IPS DF 4.7 (cell line): ENCODE results near the gene FBXW11.
"Not testable (repeated sequence)": the region's sequence is repeated elsewhere in the genome, so short reads cannot be mapped to it uniquely, and the experiment has no call there.

ENCODE experiments used
- DNase-seq: peaks from one replicate; pipeline ENCODE4 v3.0.0-alpha.2; 2013; ENCODE audit warnings: low spot score; ENCODE audit errors: extremely low read depth

The FBXW11 gene

GRCh38 chr5:172020110-172020786 is 13.8 kb upstream of the FBXW11 start:
- not testable (repeated sequence) for DNase-seq

GRCh38 chr5:172015346-172015745 is 8.9 kb upstream of the FBXW11 start:
- no peak for DNase-seq

- no peak for DNase-seq
These were observed 3.8 kb upstream of the FBXW11 start for GRCh38 chr5:172010278-172010677.

GRCh38 chr5:172009536-172010270 is 3.3 kb upstream of the FBXW11 start:
- DNase-seq: no peak

- peak; percentile 81 for DNase-seq
These were observed 2.3 kb upstream of the FBXW11 start for GRCh38 chr5:172008689-172009141.

- DNase-seq: no peak
These were observed 1.6 kb upstream of the FBXW11 start for GRCh38 chr5:172008111-172008455.

GRCh38 chr5:172007175-172008110 is 1.0 kb upstream of the FBXW11 start:
- DNase-seq: no peak

GRCh38 chr5:172005708-172006320 is 624 bp downstream of the FBXW11 start:
- no peak for DNase-seq

GRCh38 chr5:172004824-172005237 is 1.6 kb downstream of the FBXW11 start:
- no peak for DNase-seq

- DNase-seq: no peak
These were observed 2.7 kb downstream of the FBXW11 start for GRCh38 chr5:172003746-172004145.

- DNase-seq: no peak
These were observed 3.5 kb downstream of the FBXW11 start for GRCh38 chr5:172002840-172003512.

- DNase-seq: no peak
These were observed 4.1 kb downstream of the FBXW11 start for GRCh38 chr5:172002310-172002709.

GRCh38 chr5:171999877-172000276 is 6.6 kb downstream of the FBXW11 start:
- DNase-seq: no peak

GRCh38 chr5:171999100-171999499 is 7.3 kb downstream of the FBXW11 start:
- DNase-seq: no peak

GRCh38 chr5:171997011-171997410 is 9.4 kb downstream of the FBXW11 start:
- DNase-seq: no peak

- DNase-seq: no peak
These were observed 13.6 kb downstream of the FBXW11 start for GRCh38 chr5:171992813-171993212.

GRCh38 chr5:171992305-171992704 is 14.1 kb downstream of the FBXW11 start:
- no peak for DNase-seq

- no peak for DNase-seq
These were observed 15.8 kb downstream of the FBXW11 start for GRCh38 chr5:171990713-171991015.

GRCh38 chr5:171989946-171990712 is 16.3 kb downstream of the FBXW11 start:
- DNase-seq: no peak

- no peak for DNase-seq
These were observed 17.2 kb downstream of the FBXW11 start for GRCh38 chr5:171989276-171989675.
